GM20000 (cell line): ENCODE results near the gene TREM1.

ENCODE experiments used
- DNase-seq: peaks from one replicate; pipeline ENCODE4 v3.0.0; 2012; ENCODE audit warnings: low spot score
- CTCF ChIP-seq: IDR thresholded peaks from 2 replicates; pipeline ENCODE4 v1.5.1; 2012; ENCODE audit warnings: mild to moderate bottlenecking, control low read depth; ENCODE audit errors: extremely low read depth, missing control alignments

The TREM1 gene

GRCh38 chr6:41269716-41270115 is 16.8 kb downstream of the TREM1 start:
- no peak for DNase-seq
- no peak for TF ChIP-seq CTCF

GRCh38 chr6:41269166-41269565 is 17.3 kb downstream of the TREM1 start:
- no peak for DNase-seq
- TF ChIP-seq CTCF = no peak

GRCh38 chr6:41268478-41268877 is 18.0 kb downstream of the TREM1 start:
- no peak for DNase-seq
- no peak for TF ChIP-seq CTCF

- TF ChIP-seq CTCF = no peak
- no peak for DNase-seq
Observed at GRCh38 chr6:41266541-41266940, 19.9 kb downstream of the TREM1 start.

- TF ChIP-seq CTCF = no peak
- DNase-seq = no peak
Observed at GRCh38 chr6:41263267-41263666, 23.2 kb downstream of the TREM1 start.

- no peak for TF ChIP-seq CTCF
- DNase-seq = no peak
Observed at GRCh38 chr6:41262401-41262800, 24.1 kb downstream of the TREM1 start.

- no peak for DNase-seq
Observed at GRCh38 chr6:41258196-41258493, 28.3 kb downstream of the TREM1 start.

More at GRCh38 chr6:41258196-41258493, 28.3 kb downstream of the TREM1 start:
- TF ChIP-seq CTCF = no peak
